ENCODE results near the gene INA. TPM values are rescaled to one million over a fixed set of nuclear protein-coding genes. Genes with fewer than 3 reads are reported as not detected.
A peak's percentile ranks its signal among the peaks of the same experiment; 100 is the strongest.

The INA gene
- total RNA-seq, 4 donors from 2014 or later, result not detected

- 82 to 84% methylated on average over 2 of the region's 2 CpGs for WGBS, 2 donors
- Histone ChIP-seq H3K4me3 (no peak overlapping the region), H3K27me3 (no peaks in the 10 kb centered on the region), H3K27ac (no peak overlapping the region), H3K36me3 (peaks cover 0 to 67% (median 0%) of the 10 kb centered on the region in 3 donors), H3K4me1 (no peaks in the 10 kb centered on the region), H3K9me3 (no peaks in the 10 kb centered on the region)
- TF ChIP-seq POLR2A (IDR thresholded peaks at IDR 0.05) (no peak), CTCF (IDR thresholded peaks at IDR 0.05) (peak; percentile 15 to 44 (median 38)), EP300 (IDR thresholded peaks at IDR 0.05) (no peak)
- no peak for DNase-seq (ENCODE audit: low spot score in 2 of 2)
Observed at GRCh38 chr10:103333934-103334520, 57.1 kb downstream of the INA start.

GRCh38 chr10:103334567-103334966 is 57.6 kb downstream of the INA start:
- no peaks in the 10 kb centered on the region for H3K27me3 ChIP-seq
- no peak for TF ChIP-seq CTCF (IDR thresholded peaks at IDR 0.05)
- no peak for TF ChIP-seq EP300 (IDR thresholded peaks at IDR 0.05)
- TF ChIP-seq POLR2A (IDR thresholded peaks at IDR 0.05), result no peak
- no peak overlapping the region for H3K27ac ChIP-seq
- no peaks in the 10 kb centered on the region for H3K4me1 ChIP-seq
- H3K36me3 ChIP-seq, result peaks cover 0 to 67% (median 0%) of the 10 kb centered on the region in 3 donors
- no peak overlapping the region for H3K4me3 ChIP-seq
- H3K9me3 ChIP-seq, result no peaks in the 10 kb centered on the region
- no peak for DNase-seq (ENCODE audit: low spot score in 2 of 2)

- Histone ChIP-seq H3K27me3 (no peaks in the 10 kb centered on the region), H3K27ac (no peak overlapping the region), H3K9me3 (no peaks in the 10 kb centered on the region), H3K36me3 (peaks cover 0 to 71% (median 0%) of the 10 kb centered on the region in 3 donors), H3K4me3 (no peak overlapping the region), H3K4me1 (no peaks in the 10 kb centered on the region)
- no peak for TF ChIP-seq EP300 (IDR thresholded peaks at IDR 0.05)
- no peak for TF ChIP-seq POLR2A (IDR thresholded peaks at IDR 0.05)
- TF ChIP-seq CTCF (IDR thresholded peaks at IDR 0.05), result no peak
- no peak for DNase-seq (ENCODE audit: low spot score in 2 of 2)
- 94 to 96% methylated on average over 4 of the region's 4 CpGs for WGBS, 2 donors
Observed at GRCh38 chr10:103336370-103336769, 59.4 kb downstream of the INA start.

Small RNAs within 50 kb of the gene (small RNA-seq; reads per million reads assigned to genes)
- gene RNU11-3P, result not detected

Other genes with a start within 250 kb of the INA start
- 10 to 100 TPM; 52.2 to 82.8 (median 72.4) TPM for gene NT5C2, start 83.9 kb upstream of the INA start, total RNA-seq
- not detected for gene RPEL1, start 31.3 kb upstream of the INA start, total RNA-seq
- 10 to 100 TPM; 22.1 to 35.4 (median 25.4) TPM for gene PCGF6, start 74.0 kb downstream of the INA start, total RNA-seq
- 1 to 10 TPM; 3.9 to 9.4 (median 7.0) TPM for gene TAF5, start 90.8 kb downstream of the INA start, total RNA-seq
- 100 to 1,000 TPM; 139 to 343 (median 202) TPM for gene ATP5MK, start 119.3 kb downstream of the INA start, total RNA-seq
- gene PDCD11, start 119.5 kb downstream of the INA start, total RNA-seq, result 10 to 100 TPM; 15.3 to 23.7 (median 17.5) TPM
- 100 to 1,000 TPM in 1 of 4 donors, 10 to 100 TPM in 3; 61.4 to 119 (median 65.6) TPM for gene CALHM2, start 175.2 kb downstream of the INA start, total RNA-seq
- gene CALHM1, start 181.8 kb downstream of the INA start, total RNA-seq, result not detected
- not detected for gene CALHM3, start 202.1 kb downstream of the INA start, total RNA-seq
- gene NEURL1, start 216.6 kb downstream of the INA start, total RNA-seq, result under 1 TPM in 2 of 4 donors, not detected in 2; 0.39 to 0.60 TPM

All from tibial nerve (tissue), 4 donors.